T1000 (cell line): ENCODE data around the gene LCA5L.
"Not testable (repeated sequence)": the region's sequence is repeated elsewhere in the genome, so short reads cannot be mapped to it uniquely, and the experiment has no call there.

ENCODE experiments used
- DNase-seq: peaks from one replicate; lab custom pipeline; 2025; ENCODE audit warnings: mixed read lengths; lab: John Stamatoyannopoulos, UW

Gene LCA5L

GRCh38 chr21:39451332-39452206 lies 6.0 kb upstream of the LCA5L start, which contains the start of gene SH3BGR:
Gene SH3BGR, plus strand, starts transcription at chr21:39451970. Its CDS starts 127 bp downstream, at chr21:39452097.
- no peak for DNase-seq

GRCh38 chr21:39447264-39447663 lies 1.7 kb upstream of the LCA5L start:
- DNase-seq = no peak

GRCh38 chr21:39444421-39445180 lies 977 bp downstream of the LCA5L start:
- DNase-seq = no peak

- DNase-seq = no peak
These were observed 3.8 kb downstream of the LCA5L start for GRCh38 chr21:39441502-39442475.

- no peak for DNase-seq
These were observed 6.3 kb downstream of the LCA5L start for GRCh38 chr21:39439232-39439631.

- no peak for DNase-seq
These were observed 10.6 kb downstream of the LCA5L start for GRCh38 chr21:39434950-39435349.

- no peak for DNase-seq
These were observed 14.6 kb downstream of the LCA5L start for GRCh38 chr21:39430954-39431353.

GRCh38 chr21:39430457-39430856 lies 15.1 kb downstream of the LCA5L start:
- DNase-seq = no peak

- DNase-seq = no peak
These were observed 15.6 kb downstream of the LCA5L start for GRCh38 chr21:39430016-39430415.

- DNase-seq = no peak
These were observed 16.1 kb downstream of the LCA5L start for GRCh38 chr21:39429445-39429844.

- DNase-seq = no peak
These were observed 22.9 kb downstream of the LCA5L start for GRCh38 chr21:39422527-39423241.

- DNase-seq = not testable (repeated sequence)
These were observed 26.4 kb downstream of the LCA5L start for GRCh38 chr21:39419204-39419603.

- no peak for DNase-seq
These were observed 39.5 kb downstream of the LCA5L start for GRCh38 chr21:39406065-39406464.

- no peak for DNase-seq
These were observed 45.4 kb downstream of the LCA5L start for GRCh38 chr21:39400173-39400572.

GRCh38 chr21:39397646-39398385 lies 47.8 kb downstream of the LCA5L start:
- no peak for DNase-seq

GRCh38 chr21:39392981-39393380 lies 52.6 kb downstream of the LCA5L start:
- no peak for DNase-seq

GRCh38 chr21:39390212-39390765 lies 55.3 kb downstream of the LCA5L start:
- no peak for DNase-seq

- no peak for DNase-seq
These were observed 56.8 kb downstream of the LCA5L start for GRCh38 chr21:39388811-39389155.

GRCh38 chr21:39388038-39388810 lies 57.4 kb downstream of the LCA5L start:
- DNase-seq = peak; percentile 72
